H1 (cell line): Measurements from ENCODE around the gene EPS8.

Experiments used
- ATF2 ChIP-seq: IDR thresholded peaks from 2 replicates; pipeline ENCODE4 v1.6.1; 2012; ENCODE audit warnings: low read length, inconsistent platforms
- BCL11A ChIP-seq, 2 experiments: IDR thresholded peaks; one replicate each; pipeline ENCODE4 v1.6.1; 2011; ENCODE audit warnings: low read depth in 2 of 2, low read length in 2 of 2, mild to moderate bottlenecking in 2 of 2
- CTCF ChIP-seq, 3 experiments: IDR thresholded peaks; 1 replicate in 2 of 3; 2 replicates in 1 of 3; pipeline versions ENCODE4 v1.5.1 to v1.6.1; 2011; ENCODE audit warnings: low read length in 3 of 3, mild to moderate bottlenecking in 3 of 3, inconsistent platforms in 2 of 3, low read depth in 1 of 3, moderate library complexity in 1 of 3; ENCODE audit not compliant: insufficient read depth in 1 of 3; ENCODE audit errors: control extremely low read depth in 1 of 3
- EZH2 ChIP-seq: fragments of 200-600 bp; sonication (generic); IDR thresholded peaks from 2 replicates; pipeline ENCODE4 v1.7.1; 2012; ENCODE audit warnings: low read depth, mild to moderate bottlenecking, moderate library complexity, low read length, inconsistent platforms; ENCODE audit not compliant: severe bottlenecking
- GABPA ChIP-seq: IDR thresholded peaks from 2 replicates; pipeline ENCODE4 v1.6.1; 2011; ENCODE audit warnings: mild to moderate bottlenecking, low read length, moderate library complexity, borderline replicate concordance; ENCODE audit not compliant: insufficient read depth
- MAFK ChIP-seq: IDR thresholded peaks from 2 replicates; pipeline ENCODE4 v1.6.1; 2012; ENCODE audit warnings: low read depth, mild to moderate bottlenecking, improper control_type of control experiment, low read length
- POU5F1 ChIP-seq: IDR thresholded peaks from 2 replicates; pipeline ENCODE4 v1.6.1; 2011; ENCODE audit warnings: low read depth, mild to moderate bottlenecking, low read length, moderate library complexity
- SIN3A ChIP-seq, 2 experiments: IDR thresholded peaks in 1 of 2; conservative IDR thresholded peaks in 1 of 2; 2 replicates each; pipeline ENCODE4 v1.6.1; 2011 to 2012; ENCODE audit warnings: low read length in 2 of 2, improper control_type of control experiment in 1 of 2, low read depth in 1 of 2, mild to moderate bottlenecking in 1 of 2
- TAF1 ChIP-seq: IDR thresholded peaks from 2 replicates; pipeline ENCODE4 v1.6.1; 2011; ENCODE audit warnings: mild to moderate bottlenecking, low read depth, low read length
- TEAD4 ChIP-seq: IDR thresholded peaks from 2 replicates; pipeline ENCODE4 v1.6.1; 2012; ENCODE audit warnings: low read depth, low read length, inconsistent platforms, mixed read lengths

- no peak for TF ChIP-seq TAF1
- TF ChIP-seq GABPA: no peak
- no peak for TF ChIP-seq ATF2
- TF ChIP-seq POU5F1: no peak
- no peak for TF ChIP-seq CTCF (IDR thresholded peaks at IDR 0.05; ENCODE audit: control extremely low read depth in 1 of 3, insufficient read depth in 1 of 3, low read depth in 1 of 3, low read length in 3 of 3)
- no peak for TF ChIP-seq EZH2
- TF ChIP-seq SIN3A (conservative IDR thresholded peaks at IDR 0.05 in 1 of 2, IDR thresholded peaks at IDR 0.05 in 1 of 2; ENCODE audit: low read depth in 1 of 2, low read length in 2 of 2): no peak
- no peak for TF ChIP-seq MAFK
- no peak for TF ChIP-seq TEAD4
- no peak for TF ChIP-seq BCL11A (IDR thresholded peaks at IDR 0.05; ENCODE audit: low read depth in 2 of 2, low read length in 2 of 2)
These were observed 119.8 kb downstream of the EPS8 start for GRCh38 chr12:15669256-15669948.
